OCI-LY3 (cell line): ENCODE measurements around the gene SLC50A1.
A peak's percentile ranks its signal among the peaks of the same experiment; 100 is the strongest.

Experiments
- EZH2phosphoT487 ChIP-seq: fragments of 200-600 bp; shearing (Covaris generic); IDR thresholded peaks from 2 replicates; pipeline ENCODE4 v1.6.1; 2018; ENCODE audit warnings: antibody characterized with exemption, mixed run types, low read depth
- TF ChIP-seq, protein P1 (sequence below): fragments of 200-600, 300-600 bp; sonication (generic); IDR thresholded peaks from 2 replicates; pipeline ENCODE4 v1.5.1; 2014; ENCODE audit warnings: antibody characterized with exemption, low read length, low read depth

DNA sequence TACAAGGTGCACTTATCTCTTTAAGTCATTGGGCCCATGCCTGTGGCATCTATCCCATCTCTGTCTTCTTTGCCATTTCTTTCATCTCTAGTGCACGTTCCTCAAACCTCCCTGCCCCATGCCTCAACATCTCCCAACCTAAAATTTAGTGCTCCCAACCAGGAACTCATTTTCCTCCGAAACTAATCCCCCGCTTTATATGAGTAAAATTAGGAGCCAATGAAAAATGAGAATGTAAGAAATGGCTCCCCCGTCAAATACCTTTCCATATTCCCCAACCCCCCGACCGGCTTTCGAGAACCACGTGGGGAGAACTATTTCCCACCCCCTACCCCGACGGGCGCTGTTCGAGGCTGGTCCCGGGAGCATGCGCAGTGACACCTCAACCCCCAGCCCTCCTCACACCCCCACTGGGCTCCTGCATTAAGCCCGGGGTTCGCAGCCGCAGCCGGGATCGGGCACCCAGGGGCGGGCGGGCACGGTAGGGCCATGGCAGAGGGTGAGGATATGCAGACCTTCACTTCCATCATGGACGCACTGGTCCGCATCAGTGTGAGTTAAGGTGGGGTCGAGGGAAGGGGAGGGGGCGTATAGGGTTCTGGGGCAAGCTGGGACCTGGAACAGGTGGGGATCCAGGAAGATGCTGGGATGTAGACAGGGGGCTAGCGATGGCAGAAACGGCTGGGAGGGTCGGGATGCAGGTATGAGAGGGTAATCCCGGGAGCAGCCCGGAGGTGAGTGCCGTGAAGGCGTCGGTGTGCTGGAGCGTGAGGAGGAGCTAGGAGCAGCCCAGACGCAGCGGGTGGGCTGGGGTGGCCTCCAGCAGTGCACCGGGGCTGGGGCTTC, 38.0 kb downstream of the SLC50A1 start, which contains the start of gene TRIM46:
- TF ChIP-seq, protein P1, sequence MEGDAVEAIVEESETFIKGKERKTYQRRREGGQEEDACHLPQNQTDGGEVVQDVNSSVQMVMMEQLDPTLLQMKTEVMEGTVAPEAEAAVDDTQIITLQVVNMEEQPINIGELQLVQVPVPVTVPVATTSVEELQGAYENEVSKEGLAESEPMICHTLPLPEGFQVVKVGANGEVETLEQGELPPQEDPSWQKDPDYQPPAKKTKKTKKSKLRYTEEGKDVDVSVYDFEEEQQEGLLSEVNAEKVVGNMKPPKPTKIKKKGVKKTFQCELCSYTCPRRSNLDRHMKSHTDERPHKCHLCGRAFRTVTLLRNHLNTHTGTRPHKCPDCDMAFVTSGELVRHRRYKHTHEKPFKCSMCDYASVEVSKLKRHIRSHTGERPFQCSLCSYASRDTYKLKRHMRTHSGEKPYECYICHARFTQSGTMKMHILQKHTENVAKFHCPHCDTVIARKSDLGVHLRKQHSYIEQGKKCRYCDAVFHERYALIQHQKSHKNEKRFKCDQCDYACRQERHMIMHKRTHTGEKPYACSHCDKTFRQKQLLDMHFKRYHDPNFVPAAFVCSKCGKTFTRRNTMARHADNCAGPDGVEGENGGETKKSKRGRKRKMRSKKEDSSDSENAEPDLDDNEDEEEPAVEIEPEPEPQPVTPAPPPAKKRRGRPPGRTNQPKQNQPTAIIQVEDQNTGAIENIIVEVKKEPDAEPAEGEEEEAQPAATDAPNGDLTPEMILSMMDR: 0 out of 2 replicates have a peak, but pooled peaks have one; percentile 17
- TF ChIP-seq EZH2phosphoT487: no peak
